Stimulated activated naive CD8-positive, alpha-beta T cell treated with anti-CD3 and anti-CD28 coated beads, Interleukin-15, amount 100 ng/mL, for 72 hours (primary cell): ENCODE data around the gene EPB41.
A peak's percentile ranks its signal among the peaks of the same experiment; 100 is the strongest.
"Not testable (repeated sequence)": the region's sequence is repeated elsewhere in the genome, so short reads cannot be mapped to it uniquely, and the experiment has no call there.

Experiments used
- ATAC-seq: fragments of 150-1000 bp; cut with Tn5 transposase; 2 replicates; pipeline ENCODE4 v1.10.0; 2021; ENCODE audit warnings: mild to moderate bottlenecking, moderate library complexity
- DNase-seq, 2 donors: peaks; one replicate each; pipeline ENCODE4 v3.0.0; 2021 to 2022
- H3K27ac Mint-ChIP-seq, 2 donors: one replicate each; pipeline ENCODE4 v1.8.0; 2022; ENCODE audit warnings: mild to moderate bottlenecking in 2 of 2, mixed read lengths in 2 of 2, moderate library complexity in 2 of 2
- H3K27me3 Mint-ChIP-seq: one replicate; pipeline ENCODE4 v1.8.0; 2022; ENCODE audit warnings: mixed read lengths
- H3K4me1 Mint-ChIP-seq: one replicate; pipeline ENCODE4 v1.8.0; 2022; ENCODE audit warnings: mild to moderate bottlenecking, mixed read lengths
- H3K4me3 Mint-ChIP-seq, 2 donors: one replicate each; pipeline ENCODE4 v1.8.0; 2022; ENCODE audit warnings: mild to moderate bottlenecking in 2 of 2, mixed read lengths in 2 of 2, moderate library complexity in 1 of 2
- H3K9me3 Mint-ChIP-seq, 2 donors: one replicate each; pipeline ENCODE4 v1.8.0; 2022; ENCODE audit warnings: mixed read lengths in 2 of 2

Gene EPB41

DNA sequence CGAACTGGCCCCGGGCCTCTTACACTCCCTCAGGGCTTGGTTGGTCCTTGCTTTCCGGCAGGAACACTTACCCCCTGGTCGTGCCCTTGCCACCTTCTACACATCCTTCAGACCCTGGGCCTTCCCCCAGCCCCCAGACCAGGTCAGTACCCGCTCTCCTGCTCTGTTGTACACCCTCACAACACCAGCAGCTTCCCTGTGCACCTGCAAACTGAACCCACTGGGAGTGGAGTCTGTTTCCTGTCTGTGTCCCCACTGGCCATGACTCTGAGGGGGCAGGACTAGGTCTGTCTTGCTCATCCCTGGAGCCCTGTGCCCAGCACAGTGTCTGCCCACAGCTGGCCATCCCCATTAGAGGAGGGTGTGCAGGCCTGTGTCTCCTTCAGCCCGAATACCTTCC lies 211.4 kb downstream of the EPB41 start:
- H3K9me3 Mint-ChIP-seq, result no peaks in the 10 kb centered on the region
- peak overlapping the region; percentile 79 to 85 for H3K27ac Mint-ChIP-seq
- H3K27me3 Mint-ChIP-seq, result peaks cover 29% of the 10 kb centered on the region
- H3K4me1 Mint-ChIP-seq, result peaks cover 22% of the 10 kb centered on the region
- H3K4me3 Mint-ChIP-seq, result peak overlapping the region; percentile 72 to 73
- DNase-seq (no peak), ATAC-seq (no peak)

DNA sequence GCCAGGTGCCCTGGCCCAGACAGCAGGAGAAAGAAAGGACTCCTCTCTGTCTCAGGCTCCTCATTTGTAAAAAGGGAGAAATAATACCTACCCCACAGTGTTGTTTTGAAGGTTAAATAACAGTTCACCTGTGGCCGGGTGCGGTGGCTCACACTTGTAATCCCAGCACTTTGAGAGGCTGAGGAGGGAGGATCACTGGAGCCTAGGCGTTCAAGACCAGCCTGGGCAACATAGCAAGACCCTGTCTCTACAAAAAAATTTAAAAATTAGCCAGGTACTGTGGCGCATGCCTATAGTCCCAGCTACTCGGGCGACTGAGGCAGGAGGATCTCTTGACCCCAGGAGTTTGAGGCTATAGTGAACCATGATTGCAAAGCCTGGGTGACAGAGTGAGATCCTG lies 211.8 kb downstream of the EPB41 start:
- H3K27ac Mint-ChIP-seq, result no peak overlapping the region
- DNase-seq (no peak), ATAC-seq (no peak)
- no peaks in the 10 kb centered on the region for H3K9me3 Mint-ChIP-seq
- H3K4me3 Mint-ChIP-seq, result peak overlapping the region; percentile 72 to 73
- H3K4me1 Mint-ChIP-seq, result peaks cover 22% of the 10 kb centered on the region
- peaks cover 29% of the 10 kb centered on the region for H3K27me3 Mint-ChIP-seq

DNA sequence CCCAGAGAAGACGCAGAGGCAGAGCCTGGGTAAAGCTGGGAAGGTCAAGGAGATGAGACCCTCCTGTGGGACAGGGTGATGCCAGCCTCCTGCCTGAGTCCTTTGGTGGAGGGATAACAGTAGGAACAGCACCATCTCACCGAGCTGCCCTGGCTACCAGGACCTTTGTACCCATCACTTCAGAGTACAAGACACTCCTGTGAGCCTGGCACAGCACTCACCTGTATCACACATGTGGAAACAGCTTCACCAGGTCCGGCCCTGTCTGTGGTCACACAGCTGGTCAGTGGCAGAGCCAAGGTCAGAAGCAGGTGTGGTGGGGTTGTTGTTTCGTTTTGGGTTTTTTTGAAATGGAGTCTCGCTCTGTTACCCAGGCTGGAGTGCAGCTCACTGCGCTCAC lies 214.4 kb downstream of the EPB41 start:
- H3K4me1 Mint-ChIP-seq, result peaks cover 10% of the 10 kb centered on the region
- peaks cover 29% of the 10 kb centered on the region for H3K27me3 Mint-ChIP-seq
- no peak overlapping the region for H3K27ac Mint-ChIP-seq
- DNase-seq, result no peak
- H3K4me3 Mint-ChIP-seq, result no peak overlapping the region
- no peak for ATAC-seq
- H3K9me3 Mint-ChIP-seq, result no peaks in the 10 kb centered on the region

DNA sequence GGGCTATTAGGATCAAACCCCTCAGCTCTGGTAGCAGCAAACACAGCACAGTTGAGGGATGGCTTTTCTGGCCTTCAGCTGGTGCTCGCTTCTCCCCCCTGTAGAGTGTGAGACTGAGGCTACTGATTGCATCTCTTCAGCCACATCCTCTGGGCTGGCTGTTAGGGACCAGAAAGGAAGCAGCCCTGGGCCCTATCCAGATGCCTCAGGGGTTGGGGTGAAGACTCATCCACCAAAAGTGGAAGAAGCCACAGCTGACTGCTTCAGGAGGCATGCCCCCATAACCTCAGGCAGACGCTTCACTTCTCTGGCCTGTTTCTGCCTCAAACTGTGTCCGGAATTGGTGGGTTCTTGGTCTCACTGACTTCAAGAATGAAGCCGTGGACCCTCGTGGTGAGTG lies 215.5 kb downstream of the EPB41 start:
- ATAC-seq, result no peak
- no peak for DNase-seq
- Mint-ChIP-seq H3K9me3 (no peaks in the 10 kb centered on the region), H3K4me1 (peaks cover 10% of the 10 kb centered on the region), H3K4me3 (no peak overlapping the region), H3K27ac (no peak overlapping the region), H3K27me3 (peaks cover 38% of the 10 kb centered on the region)

DNA sequence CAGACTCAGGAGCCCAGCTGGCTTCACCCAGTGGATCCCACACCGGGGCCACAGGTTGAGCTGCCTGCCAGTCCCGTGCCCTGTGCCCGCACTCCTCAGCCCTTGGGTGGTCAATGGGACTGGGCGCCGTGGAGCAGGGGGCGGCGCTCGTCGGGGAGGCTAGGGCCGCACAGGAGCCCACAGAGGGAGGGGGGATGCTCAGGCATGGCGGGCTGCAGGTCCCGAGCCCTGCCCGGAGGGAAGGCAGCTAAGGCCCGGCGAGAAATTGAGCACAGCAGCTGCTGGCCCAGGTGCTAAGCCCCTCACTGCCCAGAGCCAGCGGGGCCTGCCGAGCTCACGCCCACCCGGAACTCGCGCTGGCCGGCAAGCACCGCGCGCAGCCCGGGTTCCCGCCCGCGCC lies 216.7 kb downstream of the EPB41 start:
- not testable (repeated sequence) for H3K4me1 Mint-ChIP-seq, H3K9me3 Mint-ChIP-seq, H3K27ac Mint-ChIP-seq, DNase-seq, ATAC-seq, H3K4me3 Mint-ChIP-seq
- H3K27me3 Mint-ChIP-seq, result peaks cover 36% of the 10 kb centered on the region

DNA sequence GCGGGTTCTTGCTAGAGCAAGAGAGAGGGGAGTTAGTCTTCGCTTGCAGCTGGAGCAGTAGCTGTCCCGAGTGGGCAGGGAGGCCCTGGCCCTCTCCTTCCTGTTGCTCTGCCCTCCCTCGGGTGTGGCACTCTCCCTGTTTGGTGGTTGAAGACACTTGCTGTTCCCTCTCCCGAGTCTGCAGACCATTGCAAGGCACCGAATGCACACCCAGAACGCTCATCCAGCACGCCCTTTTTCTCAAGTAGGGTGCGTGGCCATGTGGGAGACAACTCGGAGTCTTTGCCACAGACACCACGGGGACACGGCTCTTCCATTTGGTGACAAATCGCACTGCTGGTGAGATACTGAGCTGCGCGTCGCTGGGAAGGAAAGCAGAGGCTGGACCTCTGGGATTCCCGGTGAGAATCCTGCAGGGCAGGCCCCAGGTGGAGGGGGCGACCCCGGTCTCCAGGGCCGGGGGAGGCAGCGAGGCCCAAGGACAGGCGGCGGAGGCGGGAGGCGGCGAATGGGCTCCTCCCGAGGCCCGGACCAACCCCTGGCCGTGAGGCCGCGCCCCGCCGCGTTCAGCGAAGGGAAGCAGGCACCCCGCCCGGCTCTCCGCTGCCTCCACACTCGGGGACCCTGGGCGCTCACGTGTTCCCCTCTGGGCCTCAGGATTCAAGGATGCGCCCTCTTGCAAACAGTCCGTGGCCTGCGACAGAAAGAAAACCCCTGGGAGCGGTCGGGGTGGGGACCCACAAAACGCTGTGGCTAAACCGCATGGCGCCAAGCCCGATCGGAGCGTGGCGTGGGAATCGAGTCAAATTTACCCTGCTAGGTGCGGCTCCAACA lies 219.7 kb downstream of the EPB41 start:
- DNase-seq, result no peak
- ATAC-seq, result peak; percentile 51
- Mint-ChIP-seq H3K4me1 (no peaks in the 10 kb centered on the region), H3K27me3 (peaks cover 34% of the 10 kb centered on the region), H3K9me3 (no peaks in the 10 kb centered on the region), H3K27ac (no peak overlapping the region), H3K4me3 (peak overlapping the region in 1 of 2 donors; percentile 6)

DNA sequence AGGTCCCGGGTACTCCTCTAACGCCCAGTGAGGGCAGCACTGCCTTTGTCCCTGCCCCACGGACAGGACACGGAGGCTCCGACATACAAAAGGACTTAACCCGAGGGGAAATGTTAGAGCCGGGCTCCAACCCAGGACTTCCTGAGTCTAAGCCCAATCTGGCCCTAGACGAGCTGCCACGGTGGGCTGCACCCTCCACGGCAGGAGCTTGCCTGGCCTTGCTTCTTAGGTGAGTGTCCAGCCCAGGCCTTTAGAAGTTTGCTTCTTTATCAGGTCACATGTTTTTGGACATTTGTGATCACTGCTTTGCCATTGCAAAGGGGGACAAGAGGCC lies 220.3 kb downstream of the EPB41 start:
- no peaks in the 10 kb centered on the region for H3K9me3 Mint-ChIP-seq

DNA sequence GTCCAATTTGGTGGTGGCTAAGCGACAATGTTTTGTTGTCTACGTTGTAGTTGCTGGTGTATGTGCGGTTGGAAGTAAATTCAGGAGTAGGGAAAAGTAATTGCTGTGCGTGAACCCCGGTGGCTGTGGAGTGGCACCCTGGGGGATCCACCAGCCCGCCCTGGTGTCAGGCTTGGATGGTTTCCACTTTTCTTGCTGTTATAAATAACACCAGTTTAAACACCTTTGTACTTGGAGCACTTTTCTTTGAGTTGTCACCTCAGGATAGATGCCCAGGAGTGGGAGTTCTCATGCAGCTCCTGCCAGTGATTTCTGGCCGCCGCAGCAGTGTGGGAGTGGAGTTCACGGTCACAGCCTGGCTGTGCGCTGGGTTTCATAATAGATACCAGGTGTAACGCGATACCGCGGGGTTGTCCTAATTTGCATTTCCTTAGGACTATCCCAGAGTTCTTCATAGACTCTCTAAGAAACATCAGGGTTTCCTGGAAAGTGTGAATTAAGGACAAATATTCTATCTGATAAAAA lies 222.1 kb downstream of the EPB41 start:
- Mint-ChIP-seq H3K27ac (no peak overlapping the region), H3K9me3 (no peaks in the 10 kb centered on the region), H3K4me1 (no peaks in the 10 kb centered on the region), H3K27me3 (peaks cover 34% of the 10 kb centered on the region), H3K4me3 (no peak overlapping the region)
- ATAC-seq, result no peak
- no peak for DNase-seq

More for the DNA sequence above, 220.3 kb downstream of the EPB41 start:
- DNase-seq (no peak), ATAC-seq (no peak)
- Mint-ChIP-seq H3K4me3 (no peak overlapping the region), H3K27me3 (peaks cover 34% of the 10 kb centered on the region), H3K4me1 (no peaks in the 10 kb centered on the region), H3K27ac (no peak overlapping the region)

DNA sequence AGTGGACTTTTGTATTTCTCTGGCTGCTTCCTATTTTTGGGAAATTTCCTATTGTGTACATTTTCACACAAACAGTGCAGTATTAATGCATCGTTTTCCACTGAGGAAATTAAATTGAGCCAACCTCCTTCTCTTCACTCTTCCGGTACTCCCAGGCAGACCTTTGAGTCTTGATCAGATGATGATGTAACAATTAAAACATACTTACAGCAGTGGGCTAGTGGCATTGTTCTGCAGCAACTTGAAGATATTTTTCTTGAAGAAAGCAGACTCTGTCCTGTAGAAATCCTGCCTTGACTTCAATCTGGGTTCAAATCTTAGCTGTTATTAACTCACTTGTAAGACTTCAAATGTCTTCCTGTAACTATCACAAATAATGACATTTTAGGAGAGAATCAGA lies 228.3 kb downstream of the EPB41 start:
- no peaks in the 10 kb centered on the region for H3K4me1 Mint-ChIP-seq

DNA sequence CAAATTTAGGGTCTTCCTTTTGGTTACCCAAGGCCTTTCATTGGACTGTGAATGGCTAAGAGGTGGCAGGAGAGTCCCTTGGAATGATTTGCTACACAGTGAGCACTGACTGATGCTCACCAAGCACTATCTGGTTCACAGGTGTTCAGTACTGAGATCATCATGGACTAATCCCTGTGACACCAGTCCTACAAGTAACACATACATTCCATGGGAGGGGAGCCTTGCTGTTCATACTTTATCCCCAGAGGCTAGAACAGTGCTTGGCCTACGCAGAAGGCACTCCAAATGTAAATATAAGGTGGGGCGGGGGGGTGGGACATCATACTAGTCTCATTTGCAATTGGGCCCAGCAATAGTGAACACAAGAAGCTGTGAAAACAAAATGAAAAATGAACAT lies 229.8 kb downstream of the EPB41 start:
- H3K27ac Mint-ChIP-seq, result no peak overlapping the region
- no peaks in the 10 kb centered on the region for H3K27me3 Mint-ChIP-seq
- no peaks in the 10 kb centered on the region for H3K4me1 Mint-ChIP-seq
- no peaks in the 10 kb centered on the region for H3K9me3 Mint-ChIP-seq
- ATAC-seq (no peak), DNase-seq (no peak)
- H3K4me3 Mint-ChIP-seq, result no peak overlapping the region

More for the DNA sequence above, 228.3 kb downstream of the EPB41 start:
- no peak for DNase-seq
- no peaks in the 10 kb centered on the region for H3K9me3 Mint-ChIP-seq
- no peaks in the 10 kb centered on the region for H3K27me3 Mint-ChIP-seq
- no peak overlapping the region for H3K4me3 Mint-ChIP-seq
- no peak for ATAC-seq
- no peak overlapping the region for H3K27ac Mint-ChIP-seq

DNA sequence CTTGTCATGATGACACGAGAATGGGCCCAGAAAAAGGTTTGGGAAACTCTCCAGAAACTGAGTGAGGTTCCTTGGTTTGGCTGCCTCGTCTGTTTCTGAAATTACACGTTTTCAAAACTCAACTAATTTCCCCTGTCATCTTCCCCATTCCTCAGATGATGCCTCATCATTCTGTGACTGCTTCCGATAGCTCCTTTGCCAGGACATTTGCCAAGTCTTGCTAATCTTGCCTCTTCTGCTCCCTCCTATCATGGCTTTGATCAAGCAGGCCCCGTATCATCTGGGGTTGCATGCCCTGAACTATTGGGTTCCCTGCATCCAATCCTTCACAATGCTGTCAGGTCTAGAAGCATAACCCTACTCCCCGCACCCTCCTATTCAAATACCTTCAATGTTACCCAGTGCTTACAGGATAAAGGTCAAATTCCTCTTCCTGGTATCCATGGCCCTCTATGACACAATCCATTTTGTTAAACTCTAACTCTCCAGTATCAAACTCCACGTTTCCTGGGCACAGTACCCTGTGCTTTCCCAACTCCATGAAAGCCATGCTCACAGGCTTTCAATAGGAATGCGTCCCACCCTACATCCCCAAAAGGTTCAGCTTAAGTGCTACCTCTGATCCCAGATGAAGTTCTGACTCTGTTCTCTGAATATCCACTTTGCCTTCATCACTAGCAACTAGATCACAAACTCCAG lies 231.5 kb downstream of the EPB41 start:
- Mint-ChIP-seq H3K27ac (peak overlapping the region in 1 of 2 donors; percentile 65), H3K9me3 (no peaks in the 10 kb centered on the region)
- no peak for DNase-seq

DNA sequence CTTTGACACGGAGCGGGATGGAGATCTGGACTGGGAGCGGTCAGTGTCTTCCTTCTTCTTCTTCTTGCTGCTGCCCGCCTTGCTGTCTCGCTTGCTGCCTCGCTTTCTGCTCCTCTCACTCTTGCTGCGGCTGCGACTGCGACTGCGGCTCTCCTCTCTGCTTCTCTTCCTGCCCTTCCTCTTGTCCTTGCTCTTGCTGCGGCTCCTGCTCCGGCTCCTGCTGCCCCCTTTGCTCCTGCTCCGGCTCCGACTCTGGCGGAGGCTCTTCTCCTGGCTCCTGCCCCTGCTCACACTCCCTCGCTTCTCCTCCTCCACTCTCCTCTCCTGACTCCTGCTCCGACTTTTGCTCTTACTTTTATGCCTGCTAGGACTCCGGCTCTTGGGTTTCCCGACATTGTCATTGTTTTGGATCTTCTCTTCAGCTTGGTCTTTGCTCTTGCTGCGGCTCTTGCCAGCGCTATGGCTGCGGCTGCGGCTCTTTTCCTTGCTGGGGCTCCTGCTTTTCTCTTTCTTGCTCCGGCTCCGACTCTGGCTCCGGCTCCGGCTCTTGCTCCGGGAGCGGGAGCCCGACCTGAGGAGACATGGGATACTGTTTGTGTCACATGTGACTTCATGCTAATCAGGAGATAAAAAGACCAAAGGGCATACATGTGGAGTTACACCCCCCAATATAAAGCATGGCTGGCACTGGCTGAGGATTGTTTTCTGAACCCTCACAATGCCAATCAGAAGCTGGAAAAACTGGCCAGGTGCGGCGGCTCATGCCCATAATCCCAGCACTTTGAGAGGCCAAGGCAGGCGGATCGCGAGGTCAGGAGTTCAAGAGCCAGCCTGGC lies 234.5 kb downstream of the EPB41 start:
- no peak overlapping the region for H3K4me3 Mint-ChIP-seq
- H3K27me3 Mint-ChIP-seq, result no peaks in the 10 kb centered on the region
- H3K27ac Mint-ChIP-seq, result peak overlapping the region; percentile 64 to 79
- no peaks in the 10 kb centered on the region for H3K9me3 Mint-ChIP-seq
- no peak for DNase-seq
- H3K4me1 Mint-ChIP-seq, result no peaks in the 10 kb centered on the region
- no peak for ATAC-seq

More for the DNA sequence above, 231.5 kb downstream of the EPB41 start:
- Mint-ChIP-seq H3K4me3 (no peak overlapping the region), H3K4me1 (no peaks in the 10 kb centered on the region), H3K27me3 (no peaks in the 10 kb centered on the region)
- no peak for ATAC-seq

DNA sequence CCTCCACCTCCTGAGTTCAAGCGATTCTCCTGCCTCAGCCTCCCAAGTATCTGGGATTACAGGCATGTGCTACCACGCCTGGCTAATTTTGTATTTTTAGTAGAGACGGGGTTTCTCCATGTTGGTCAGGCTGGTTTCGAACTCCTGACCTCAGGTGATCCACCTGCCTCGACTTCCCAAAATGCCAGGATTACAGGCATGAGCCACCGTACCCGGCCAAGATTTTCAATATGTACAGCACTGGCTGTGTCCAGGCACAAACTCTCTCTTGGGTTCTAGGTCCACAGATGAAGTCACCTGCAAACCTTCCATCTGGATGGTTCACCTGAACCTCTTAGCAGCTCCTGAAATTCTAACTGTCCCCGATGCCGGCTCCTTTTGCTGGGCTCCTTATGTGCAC lies 236.0 kb downstream of the EPB41 start:
- H3K9me3 Mint-ChIP-seq, H3K27ac Mint-ChIP-seq, H3K4me1 Mint-ChIP-seq, ATAC-seq, H3K4me3 Mint-ChIP-seq, DNase-seq, H3K27me3 Mint-ChIP-seq: not testable (repeated sequence)

DNA sequence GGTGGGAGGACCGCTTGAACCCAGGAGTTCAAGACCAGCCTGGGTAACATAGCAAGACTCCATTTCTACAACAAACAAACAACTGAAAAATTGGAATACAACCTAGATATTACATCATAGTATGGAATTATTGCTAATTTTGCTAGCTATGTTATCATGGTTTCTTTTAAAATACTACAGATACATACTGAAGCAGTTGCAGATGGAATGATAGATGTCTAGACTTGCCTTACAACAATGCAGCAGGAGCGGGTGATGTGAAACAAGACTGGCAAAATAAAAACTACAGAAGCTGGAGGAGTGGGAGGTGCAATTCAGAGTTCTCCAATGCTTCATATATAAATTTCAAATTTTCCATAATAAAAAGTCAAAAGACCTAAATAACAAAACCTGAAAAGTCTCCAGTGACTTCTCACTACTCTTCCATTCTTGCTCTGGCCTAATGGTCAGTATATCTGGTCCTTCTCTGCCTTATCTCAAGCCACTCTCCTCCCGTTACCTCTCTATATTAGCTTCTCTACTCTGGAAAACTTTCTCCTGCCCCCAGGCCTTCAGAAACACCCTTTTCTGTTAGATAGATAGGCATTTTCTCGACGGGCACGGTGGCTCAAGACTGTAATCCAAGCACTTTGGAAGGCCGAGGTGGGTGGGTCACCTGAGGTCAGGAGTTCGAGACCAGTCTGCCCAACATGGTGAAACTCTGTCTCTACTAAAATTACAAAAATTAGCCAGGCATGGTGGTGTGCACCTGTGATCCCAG lies 237.9 kb downstream of the EPB41 start:
- DNase-seq, result no peak
- Mint-ChIP-seq H3K9me3 (no peaks in the 10 kb centered on the region), H3K4me1 (no peaks in the 10 kb centered on the region), H3K27ac (peak overlapping the region in 1 of 2 donors; percentile 91), H3K27me3 (no peaks in the 10 kb centered on the region), H3K4me3 (no peak overlapping the region)
- no peak for ATAC-seq
